GM21737 (cell line): Measurements from ENCODE around the gene ITGB4.
A peak's percentile ranks its signal among the peaks of the same experiment; 100 is the strongest.

ENCODE experiments used
- ATAC-seq: cut with Tn5 transposase; IDR thresholded peaks from one replicate; pipeline ENCODE4 v1.9.1; 2021; ENCODE audit warnings: mild to moderate bottlenecking, moderate library complexity; ENCODE audit not compliant: unreplicated experiment

ITGB4 gene

DNA sequence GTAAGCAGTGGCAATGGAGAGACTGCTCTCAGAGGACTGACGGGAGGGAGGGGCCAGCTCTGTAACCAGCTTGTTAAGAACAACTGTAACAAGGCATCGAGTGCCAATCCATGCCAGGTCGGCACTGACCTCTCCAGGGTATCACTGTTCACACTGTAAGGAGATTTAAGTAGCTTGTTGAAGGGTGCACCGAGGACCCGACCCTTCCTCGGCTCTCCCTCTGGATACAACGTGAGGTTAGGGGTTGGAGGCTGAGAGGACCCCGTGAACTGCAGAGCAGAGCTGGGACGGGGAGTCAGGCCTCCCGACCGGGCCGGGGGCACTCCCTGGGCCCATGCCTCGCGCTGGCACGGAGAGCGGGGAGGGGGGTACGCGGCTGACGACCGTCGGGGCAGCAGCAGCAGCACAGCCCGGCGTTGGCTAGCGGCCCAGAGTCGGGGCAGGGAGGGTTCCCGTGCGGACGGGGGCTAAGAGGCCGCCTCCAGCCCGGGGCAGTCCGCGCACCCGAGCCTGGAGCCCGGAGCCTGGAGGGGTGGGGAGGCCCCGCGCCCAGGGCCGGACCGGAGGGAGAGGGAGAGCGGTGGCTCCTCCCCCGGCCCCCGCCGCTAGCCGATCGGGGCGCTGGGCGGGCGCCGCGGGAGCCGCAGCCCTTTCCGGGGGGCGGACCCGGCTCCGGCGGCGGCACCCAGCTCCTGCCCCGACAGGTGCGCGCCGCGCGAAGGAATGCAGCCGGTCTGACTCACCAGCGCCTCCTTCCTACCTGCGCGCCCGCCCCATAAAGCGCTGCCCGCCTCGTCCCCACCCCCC is at the start of gene ITGB4:
TSS of gene ITGB4 (plus strand) at position 804 of the 807 bp plus-strand sequence. CDS start 3,245 bp downstream, outside the sequence.
- ATAC-seq: peak; percentile 64

DNA sequence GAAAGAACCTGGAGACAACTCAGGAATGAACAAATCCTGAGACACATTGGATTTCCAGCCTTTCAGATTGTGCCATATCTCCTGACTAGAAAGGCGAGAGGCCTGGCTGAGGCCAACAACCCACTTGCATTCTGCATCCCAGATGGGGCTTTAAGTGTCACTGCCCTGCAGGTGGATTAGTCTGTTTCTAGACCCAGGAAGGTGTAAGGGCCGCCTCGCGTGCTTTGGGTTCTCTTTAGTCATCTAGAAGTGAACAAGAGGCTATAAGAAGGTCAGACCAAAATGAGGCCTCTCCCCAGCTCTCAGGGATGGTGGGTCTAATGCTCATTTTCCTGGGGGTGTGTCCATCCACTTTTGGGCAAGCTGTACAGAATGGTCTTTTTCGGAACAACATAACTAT is 49.2 kb upstream of the ITGB4 start:
- no peak for ATAC-seq

DNA sequence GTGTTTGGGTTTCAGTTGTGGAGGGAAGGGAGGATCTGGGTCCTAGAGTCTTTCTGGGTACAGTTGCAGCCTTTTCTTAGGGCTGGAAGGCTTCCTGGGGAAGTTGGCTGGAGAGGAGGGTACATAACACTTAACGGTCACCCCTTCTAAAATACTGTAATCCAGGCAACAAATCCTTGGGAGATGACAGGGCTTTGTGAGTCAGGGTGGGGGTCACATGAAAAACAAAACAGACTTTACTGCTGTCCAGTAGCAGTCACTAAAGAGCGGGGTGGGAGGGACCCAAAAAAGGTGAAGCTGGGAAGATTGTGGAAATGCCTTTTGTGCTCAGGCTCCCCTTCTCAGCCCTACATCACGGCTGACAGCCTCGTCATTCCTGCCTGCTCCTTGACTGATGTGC is 47.8 kb upstream of the ITGB4 start:
- no peak for ATAC-seq

DNA sequence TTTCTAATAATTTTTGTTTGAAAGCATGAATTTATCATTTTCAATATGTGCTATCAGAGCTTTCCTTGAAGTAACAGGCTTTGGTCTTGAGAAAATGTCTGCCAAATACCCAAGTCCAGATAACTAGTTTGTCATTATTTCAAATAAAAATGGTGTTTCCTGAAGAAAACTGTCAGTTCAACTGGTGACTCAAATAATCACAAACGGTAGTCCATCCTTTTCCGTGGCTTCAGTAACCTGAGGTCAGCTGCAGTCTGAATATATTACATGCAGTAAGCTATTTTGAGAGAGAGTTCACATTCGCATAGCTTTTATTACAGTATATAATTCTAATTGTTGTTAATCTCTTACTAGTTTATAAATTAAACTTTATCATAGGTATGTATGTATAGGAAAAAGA is 44.8 kb upstream of the ITGB4 start:
- ATAC-seq: no peak

DNA sequence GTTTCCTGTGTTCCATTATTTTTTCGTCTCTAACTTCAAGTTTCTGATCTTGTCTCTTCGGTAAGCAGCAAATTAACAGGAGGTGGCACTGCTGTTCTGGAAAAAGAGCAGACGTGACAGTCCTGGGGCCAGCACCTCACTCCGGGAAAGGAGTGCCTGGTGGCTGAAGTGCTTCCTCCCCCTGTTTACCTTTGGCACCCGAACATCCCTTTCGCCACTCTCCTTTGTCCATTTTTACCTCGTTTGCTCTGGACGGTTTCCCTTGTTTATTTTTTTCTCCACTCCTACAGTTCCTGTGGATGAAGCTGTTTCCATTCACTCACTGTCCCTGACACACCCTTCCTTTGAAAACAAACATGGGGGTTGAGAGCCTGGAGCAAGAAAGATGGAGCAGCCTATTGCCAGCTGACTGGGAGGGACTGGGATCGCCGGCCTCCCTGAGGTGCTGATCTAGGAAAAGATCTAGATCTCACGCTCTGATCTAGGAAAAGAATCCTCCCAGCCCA is 41.5 kb upstream of the ITGB4 start:
- ATAC-seq: no peak

DNA sequence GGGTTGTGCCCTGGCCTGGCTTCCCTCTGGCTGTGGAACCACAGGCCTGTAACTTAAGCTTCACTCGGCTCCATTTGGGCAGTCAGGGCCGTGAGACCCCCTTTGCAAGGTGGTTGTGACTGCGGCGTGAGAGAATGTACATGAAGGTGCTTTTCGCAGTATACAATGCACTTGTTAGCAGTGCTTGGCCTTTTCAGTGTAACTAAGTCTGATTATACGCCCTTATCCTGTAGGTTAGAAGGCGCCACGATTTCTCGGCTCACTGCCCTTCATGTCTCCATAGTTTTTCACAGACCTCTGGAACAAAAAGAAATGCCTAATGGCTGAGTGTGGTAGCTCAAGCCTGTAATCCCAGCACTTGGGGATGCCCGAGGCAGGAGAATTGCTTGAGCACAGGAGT is 40.8 kb upstream of the ITGB4 start:
- no peak for ATAC-seq

DNA sequence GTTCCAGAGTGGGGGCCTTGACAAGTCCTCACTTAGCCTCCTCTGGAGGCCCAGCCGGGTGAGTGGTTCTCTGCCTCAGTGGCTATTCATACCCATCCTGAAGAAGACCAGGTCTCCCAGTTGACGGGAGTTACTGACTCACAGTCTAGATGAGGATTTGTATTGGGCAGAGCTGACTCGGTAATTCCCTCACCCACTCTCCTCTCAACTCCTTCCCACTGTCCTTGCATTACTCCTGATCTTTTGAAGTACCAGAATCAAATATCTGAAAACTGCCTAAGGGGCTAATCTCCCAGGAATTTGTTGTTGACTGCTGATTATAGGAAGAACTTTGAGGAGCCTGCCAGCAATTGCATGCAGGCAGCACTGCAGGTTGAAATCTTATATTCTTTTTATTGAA is 40.0 kb upstream of the ITGB4 start:
- no peak for ATAC-seq

DNA sequence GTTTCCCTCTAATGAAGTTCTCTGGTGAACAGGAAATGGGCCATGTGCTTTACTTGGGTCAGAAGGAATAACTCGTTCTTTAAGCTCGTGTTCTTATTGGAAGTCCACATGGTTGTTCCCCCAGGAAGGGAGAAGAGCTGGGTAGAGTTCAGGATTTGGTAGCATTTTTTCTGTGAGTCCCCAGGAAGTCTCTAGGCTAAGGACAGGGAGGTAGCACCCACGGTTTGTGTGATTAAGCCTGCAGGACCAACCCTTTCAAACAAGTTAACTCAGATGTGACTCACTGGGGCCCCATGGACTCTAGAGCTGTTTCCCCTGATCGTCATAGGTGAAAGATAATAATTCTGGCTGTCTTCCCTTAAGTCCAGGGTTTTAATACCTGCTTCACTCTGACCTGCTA is 37.7 kb upstream of the ITGB4 start:
- ATAC-seq: no peak

DNA sequence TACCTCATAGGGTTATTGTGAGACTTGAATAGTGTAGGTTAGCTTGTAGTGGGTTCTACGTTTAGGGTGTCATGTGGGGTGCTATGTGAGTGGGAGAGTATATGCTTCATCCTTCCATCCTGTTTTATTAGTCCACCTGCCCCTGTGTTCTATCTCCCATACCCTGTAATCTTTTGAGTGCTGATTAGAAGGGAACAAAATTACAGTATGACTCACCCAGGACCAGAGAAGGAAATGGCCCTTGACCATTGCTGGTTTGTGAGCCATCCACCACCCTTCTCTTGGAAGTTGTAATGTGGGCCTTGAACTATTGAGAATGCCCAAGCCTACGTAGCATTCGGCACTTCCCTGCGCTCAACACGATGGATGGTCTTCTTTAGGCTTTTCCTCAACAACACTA is 37.0 kb upstream of the ITGB4 start:
- ATAC-seq: no peak

DNA sequence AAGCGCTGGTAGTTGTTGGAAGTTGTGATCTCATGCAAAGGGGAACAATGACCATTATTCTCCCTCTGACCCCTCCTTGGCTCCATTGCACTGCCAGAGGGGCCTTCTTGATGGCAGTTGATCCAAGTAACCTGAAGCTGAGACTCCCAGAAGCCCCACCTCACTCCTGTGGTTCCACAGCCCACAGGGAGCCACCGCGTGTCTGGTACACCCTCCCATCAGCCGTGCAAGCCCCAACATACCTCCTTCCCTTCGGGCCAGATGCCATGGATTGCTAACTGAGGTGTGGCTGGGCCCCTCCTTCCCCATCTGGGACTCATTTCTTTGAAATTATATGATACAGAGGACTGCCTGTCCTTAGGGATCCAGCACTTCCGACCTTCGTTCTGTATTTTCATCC is 36.3 kb upstream of the ITGB4 start:
- ATAC-seq: no peak

DNA sequence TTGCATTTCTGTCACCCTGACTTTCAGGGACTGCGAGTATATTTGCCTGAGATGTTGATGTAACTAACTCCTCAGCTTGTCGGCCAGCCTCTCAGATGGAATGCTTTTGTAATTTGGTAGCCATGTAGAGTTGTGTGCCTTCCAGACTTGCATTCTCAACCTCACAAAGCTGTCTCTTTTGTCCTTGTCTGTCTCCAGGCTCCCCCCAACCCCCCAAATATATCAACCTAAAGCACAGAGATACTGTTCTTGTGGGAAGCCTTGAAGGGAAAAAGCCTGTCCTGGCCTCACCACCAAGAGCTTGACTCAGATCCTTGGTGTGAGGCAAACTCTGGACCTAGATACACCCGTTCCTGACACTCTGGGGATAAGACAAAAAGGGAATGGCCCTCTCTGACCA is 35.8 kb upstream of the ITGB4 start:
- ATAC-seq: no peak

DNA sequence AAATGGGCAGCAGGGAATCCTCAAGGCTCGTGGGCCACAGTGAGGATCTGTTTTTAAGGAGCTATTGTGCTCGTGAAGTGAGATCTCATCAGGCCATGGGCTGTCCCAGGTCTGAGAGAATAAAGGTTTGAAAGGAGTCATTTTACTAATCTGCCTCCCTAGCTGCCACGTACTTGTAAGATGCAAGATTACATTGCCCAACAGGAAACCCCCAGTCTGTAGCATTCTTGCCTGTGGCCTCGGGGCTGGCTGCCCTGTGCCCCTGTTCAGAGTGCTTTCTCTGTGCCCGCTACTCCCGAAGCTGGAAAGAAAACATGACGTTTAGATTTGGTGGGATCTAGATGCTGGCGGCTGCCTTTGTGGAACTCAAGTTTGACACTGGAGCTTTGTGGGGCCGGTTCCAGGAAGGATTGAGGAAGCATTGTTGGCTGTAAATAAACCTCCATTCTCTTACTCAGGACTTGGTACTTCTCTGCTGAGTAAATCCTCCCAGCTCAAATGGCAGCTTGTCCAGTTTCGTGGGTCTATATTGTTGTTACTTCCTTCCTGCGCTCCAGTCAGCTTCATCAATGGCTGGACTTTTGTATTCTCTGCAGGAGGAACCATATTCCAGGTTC is 32.9 kb upstream of the ITGB4 start:
- ATAC-seq: no peak

DNA sequence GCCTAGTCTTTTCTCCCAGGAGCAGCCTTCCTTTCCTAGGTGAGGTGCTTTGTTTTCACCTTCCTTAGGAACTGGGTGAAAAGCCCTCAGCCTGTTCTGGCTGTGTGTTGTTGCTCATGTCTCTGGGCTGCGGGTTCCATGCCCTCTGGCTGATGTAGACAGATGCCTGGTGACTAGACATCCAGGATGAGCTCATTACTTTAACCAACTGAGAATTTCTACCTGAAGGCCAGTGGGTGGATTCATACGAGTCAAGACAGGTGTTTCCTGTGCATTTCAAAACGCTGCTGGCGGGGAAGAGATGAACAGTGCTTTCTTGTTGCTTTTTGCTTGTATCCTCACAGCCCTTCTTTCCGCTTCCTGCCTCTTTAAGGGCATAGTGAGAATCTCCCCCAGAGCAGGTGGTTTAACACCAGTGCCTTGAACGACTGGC is 31.8 kb upstream of the ITGB4 start:
- ATAC-seq: no peak

DNA sequence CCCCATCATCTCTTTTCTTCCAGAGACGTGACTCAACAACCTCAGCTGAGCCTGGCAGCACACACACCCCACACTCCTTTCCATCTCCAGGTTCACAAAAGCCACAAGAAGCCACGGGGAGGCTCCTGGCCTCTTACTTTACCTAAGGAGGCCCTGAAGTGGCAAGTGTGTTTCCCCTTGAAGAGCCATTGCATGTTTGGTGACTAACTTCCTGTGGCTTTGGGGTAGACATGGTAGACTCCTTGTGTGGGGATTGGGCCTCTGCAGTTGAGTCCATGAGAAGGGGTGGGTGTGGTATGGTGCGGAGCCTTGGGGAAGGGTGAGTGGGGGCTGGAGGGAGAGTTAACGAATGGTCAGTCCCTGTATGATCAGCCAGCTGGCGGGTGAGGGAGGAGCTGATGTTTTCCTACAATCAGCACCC is 29.9 kb upstream of the ITGB4 start:
- no peak for ATAC-seq

DNA sequence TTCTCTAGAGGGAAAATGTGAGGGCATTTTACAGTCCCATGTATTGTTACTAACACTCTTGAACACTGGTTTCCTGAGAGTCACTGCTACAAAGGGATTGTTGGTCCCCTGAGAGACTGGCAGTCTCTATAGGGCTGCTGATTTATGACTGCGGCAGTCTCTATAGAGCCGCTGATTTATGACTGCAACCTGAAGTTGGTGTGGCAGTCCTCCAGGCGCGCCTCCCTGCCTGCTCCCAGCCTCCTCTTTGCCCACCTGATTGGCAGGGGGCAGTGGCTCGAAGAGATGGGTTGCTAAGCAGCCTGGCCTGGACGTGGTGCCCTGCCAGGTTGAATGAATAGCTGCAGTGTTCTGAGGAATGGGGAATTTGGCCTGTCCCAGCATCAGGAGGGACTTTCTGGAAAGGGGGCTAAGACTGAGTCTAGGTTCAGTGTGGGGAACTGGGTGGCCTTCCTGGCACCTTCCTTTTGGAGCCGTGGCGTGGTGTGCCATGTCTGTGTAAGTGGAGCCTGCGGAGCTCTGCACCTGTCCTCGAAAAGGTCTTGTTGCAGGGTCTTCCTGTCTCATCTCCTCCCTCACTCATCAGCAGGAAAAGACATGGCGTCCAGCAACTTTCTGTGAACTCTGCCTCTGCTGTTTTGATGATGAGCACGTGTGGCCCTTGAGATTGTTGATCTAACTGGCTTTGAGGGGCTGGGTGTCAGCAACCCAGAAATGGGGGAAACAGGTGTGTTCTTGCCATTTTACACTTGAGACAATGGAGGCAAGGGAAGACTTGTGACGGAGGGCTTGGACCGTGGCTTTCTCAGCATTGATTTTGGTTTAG is 29.2 kb upstream of the ITGB4 start:
- no peak for ATAC-seq

DNA sequence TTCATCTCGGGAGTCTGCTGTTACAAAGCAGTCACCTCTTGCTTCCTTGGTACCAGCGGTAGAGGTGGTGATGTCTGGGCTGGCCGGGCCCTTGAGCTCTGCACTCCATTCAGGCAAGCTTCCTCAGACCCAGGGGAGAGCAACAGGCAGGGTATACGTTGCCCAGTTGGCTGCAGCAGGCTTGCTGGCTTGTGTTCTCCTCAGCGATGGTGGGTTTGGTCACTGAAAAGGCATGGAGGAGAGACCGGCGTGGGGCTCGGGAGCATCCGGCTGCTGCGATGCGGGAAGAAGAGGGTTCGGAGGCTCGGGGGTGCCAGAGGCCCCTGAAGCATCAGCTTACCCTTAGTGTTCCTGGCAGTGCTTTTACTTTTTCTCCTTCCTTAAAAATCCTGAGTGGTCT is 28.3 kb upstream of the ITGB4 start:
- ATAC-seq: no peak

DNA sequence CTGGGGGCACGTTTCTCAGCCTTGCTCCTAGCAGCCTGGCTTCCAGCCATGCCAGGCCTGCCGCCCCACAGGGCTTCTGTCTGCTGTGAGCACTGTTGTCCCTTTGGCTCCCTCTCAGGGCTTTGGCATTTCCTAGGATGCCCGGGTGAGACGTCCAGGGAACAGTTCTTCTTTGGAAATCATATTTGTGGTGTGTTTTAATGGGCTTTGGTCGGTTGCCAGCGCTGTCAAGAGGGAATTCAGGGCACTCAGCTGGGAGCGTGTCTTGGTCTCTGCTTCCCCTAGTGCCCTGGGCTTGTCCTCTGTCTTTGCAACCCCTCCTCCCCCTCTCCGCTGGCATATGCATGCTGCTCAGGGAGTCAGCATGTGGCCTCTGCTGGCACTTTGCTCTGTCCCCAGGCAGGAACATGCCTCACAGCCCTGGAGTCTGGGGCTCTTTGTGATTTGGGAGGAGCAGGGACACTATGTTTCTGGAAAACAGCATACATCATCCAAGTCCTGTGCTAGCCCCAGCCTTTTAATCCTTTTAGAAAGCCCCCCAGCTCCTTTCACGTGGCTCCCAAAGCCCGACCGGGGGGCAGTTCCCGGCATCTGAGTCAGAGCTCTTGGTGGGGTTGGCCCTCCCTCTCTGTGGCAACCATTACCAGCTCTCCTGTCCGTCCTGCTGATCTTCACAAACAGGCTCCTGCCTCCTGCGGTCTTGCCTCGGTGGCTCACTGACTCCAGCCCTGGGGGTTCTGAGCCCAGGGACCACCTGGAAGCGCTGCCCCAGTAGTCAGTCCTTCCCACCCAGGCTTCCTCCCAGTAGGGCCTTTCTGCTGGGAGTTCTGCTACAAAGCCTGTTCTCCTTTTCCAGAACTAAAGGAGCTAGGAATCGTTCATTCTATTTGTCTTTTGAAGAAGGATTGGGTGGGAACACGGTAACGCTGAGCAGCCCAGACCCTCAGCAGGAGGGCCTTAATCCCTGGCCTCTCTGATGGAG is 27.5 kb upstream of the ITGB4 start:
- no peak for ATAC-seq

DNA sequence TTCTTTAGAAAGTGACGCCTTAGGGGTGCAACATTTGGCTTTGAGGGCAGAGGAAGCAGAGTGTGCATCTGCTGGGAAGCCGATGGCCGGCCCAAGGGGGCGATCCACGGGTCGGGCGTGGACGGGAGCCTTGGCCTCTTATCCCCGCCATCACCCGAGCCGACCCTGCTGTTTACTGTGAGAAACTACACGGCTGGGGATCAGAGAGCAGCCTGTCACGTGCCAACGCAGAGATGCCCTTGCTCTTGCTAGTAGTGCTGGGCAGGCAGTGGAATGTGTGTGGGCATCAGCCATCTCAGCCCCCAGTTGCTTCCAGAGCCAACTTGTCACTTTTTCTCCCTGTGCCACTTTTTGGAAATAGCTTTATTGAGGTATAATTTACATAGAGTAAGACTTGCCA is 26.7 kb upstream of the ITGB4 start:
- no peak for ATAC-seq

DNA sequence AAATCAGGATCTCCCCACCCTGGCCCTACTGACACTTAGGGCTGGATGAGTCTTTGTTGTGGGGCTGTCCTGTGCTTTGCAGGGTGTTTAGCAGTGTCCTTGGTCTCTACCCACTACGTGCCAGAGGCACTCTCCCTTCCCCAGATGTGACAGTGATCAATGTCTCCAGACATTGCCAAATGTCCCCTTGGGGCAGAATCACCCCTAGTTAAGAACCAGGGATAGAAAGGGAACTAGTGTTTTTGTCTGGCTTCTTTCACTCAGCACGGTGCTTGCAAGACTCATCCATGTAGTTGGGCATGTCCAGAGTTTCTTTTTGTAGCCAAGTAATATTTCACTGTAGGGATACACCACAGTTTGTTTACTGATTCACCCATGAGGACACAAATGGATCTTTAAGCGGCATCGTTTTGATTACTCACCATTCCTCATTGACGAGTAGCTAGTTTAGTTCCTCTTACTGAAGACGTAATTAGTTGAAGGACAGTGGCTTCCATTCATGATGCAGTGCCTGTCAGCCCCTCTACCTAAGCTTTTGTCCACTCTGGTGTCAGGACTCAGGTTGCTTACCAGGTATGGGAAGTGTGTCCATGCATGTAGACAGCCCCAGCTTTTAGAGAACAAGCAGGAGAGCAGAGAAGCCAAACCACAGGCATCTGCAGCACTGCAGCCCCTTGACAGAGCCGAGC is 26.0 kb upstream of the ITGB4 start:
- ATAC-seq: no peak

DNA sequence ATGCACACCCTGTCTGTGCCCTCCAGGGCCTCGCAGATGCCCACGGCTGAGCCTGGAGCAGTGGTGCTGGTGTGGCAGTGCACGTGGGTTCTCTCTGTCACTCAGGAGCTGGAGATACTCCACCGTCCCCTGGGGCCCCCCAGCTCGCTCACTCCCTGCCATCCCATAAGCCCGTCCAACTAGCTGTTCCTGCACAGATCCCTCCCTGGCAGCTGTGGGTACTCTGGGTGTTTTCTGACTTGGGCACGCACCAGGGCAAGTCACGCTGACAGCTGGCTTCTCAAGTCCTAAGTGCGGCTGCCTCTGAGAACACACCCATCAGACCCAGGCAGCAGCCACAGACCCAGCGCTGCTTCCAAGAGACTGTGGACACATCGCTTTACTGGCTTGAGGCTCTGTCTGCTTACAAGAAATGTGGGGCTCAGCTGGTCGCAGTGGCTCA is 25.4 kb upstream of the ITGB4 start:
- no peak for ATAC-seq
